K562 (cell line): ENCODE measurements around the gene ABL1.

ENCODE experiments used
- CHD4 ChIP-seq: fragments of 200-600 bp; sonication (generic); IDR thresholded peaks from 3 replicates; pipeline ENCODE4 v1.6.1; 2012; ENCODE audit warnings: low read depth, mild to moderate bottlenecking, mixed read lengths, low read length, inconsistent platforms; ENCODE audit not compliant: insufficient read depth, insufficient replicate concordance, poor library complexity, severe bottlenecking
- ETV5 ChIP-seq: sonication (generic); formaldehyde crosslinking; IDR thresholded peaks from 2 replicates; pipeline ENCODE4 v1.4.0; 2020; ENCODE audit warnings: low read depth, mild to moderate bottlenecking, missing genetic modification reagents
- MXD1 ChIP-seq: fragments of 250-450 bp; sonication (Bioruptor Pico); IDR thresholded peaks from 2 replicates; pipeline ENCODE4 v1.8.0; 2021; ENCODE audit warnings: borderline replicate concordance, mild to moderate bottlenecking, moderate library complexity; ENCODE audit not compliant: poor library complexity, severe bottlenecking
- POLR2A ChIP-seq: fragments of 450-650 bp; conservative IDR thresholded peaks from 2 replicates; pipeline ENCODE4 v1.6.1; 2016
- POLR2AphosphoS5 ChIP-seq: IDR thresholded peaks from 2 replicates; pipeline ENCODE4 v1.6.1; 2011; ENCODE audit warnings: mild to moderate bottlenecking, low read depth, low read length, moderate library complexity; ENCODE audit not compliant: control insufficient read depth, insufficient read depth
- TFAP4 ChIP-seq: sonication (generic); formaldehyde crosslinking; IDR thresholded peaks from 2 replicates; pipeline ENCODE4 v1.8.0; 2022; ENCODE audit warnings: missing genetic modification reagents, mild to moderate bottlenecking, moderate library complexity, borderline replicate concordance
- ZKSCAN1 ChIP-seq: fragments of 150-350 bp; IDR thresholded peaks from 2 replicates; pipeline ENCODE4 v1.6.1; 2016; ENCODE audit warnings: low read depth, low read length
- ZNF175 ChIP-seq: fragments of 200-800 bp; sonication (Bioruptor generic); IDR thresholded peaks from 2 replicates; pipeline ENCODE4 v1.6.1; 2016; ENCODE audit warnings: low read depth, mild to moderate bottlenecking, missing genetic modification characterization, missing compliant biosample characterization
- ZNF274 ChIP-seq: IDR thresholded peaks from 2 replicates; pipeline ENCODE4 v1.6.1; 2011; ENCODE audit warnings: low read depth, mild to moderate bottlenecking, low read length, moderate library complexity, borderline replicate concordance
- ZNF318 ChIP-seq, 2 experiments: fragments of 450-650 bp; IDR thresholded peaks; 2 replicates each; pipeline ENCODE4 v1.6.1; 2016; ENCODE audit warnings: mild to moderate bottlenecking in 2 of 2, borderline replicate concordance in 1 of 2, low read depth in 1 of 2, moderate library complexity in 1 of 2

GRCh38 chr9:130791303-130791894, 43.7 kb upstream of the ABL1 start:
- TF ChIP-seq POLR2AphosphoS5 = no peak
- TF ChIP-seq ZNF274 = no peak
- TF ChIP-seq MXD1 = no peak
- TF ChIP-seq POLR2A = no peak
- TF ChIP-seq ZNF175 (CRISPR knock-in tag) = no peak
- TF ChIP-seq TFAP4 (CRISPR knock-in tag) = no peak
- TF ChIP-seq ETV5 (CRISPR knock-in tag) = no peak
- no peak for TF ChIP-seq CHD4
- no peak for TF ChIP-seq ZNF318 (IDR thresholded peaks at IDR 0.05; ENCODE audit: borderline replicate concordance in 1 of 2, low read depth in 1 of 2)
- TF ChIP-seq ZKSCAN1 = no peak
